Cortex of kidney (tissue), 1 donor: ENCODE data around the gene GPHB5.
"Not testable (repeated sequence)": the region's sequence is repeated elsewhere in the genome, so short reads cannot be mapped to it uniquely, and the experiment has no call there.

Experiments
- DNase-seq: peaks from one replicate; lab custom pipeline; 2025; lab: John Stamatoyannopoulos, UW

Gene GPHB5

GRCh38 chr14:63318835-63319234 lies at the start of gene GPHB5:
Gene GPHB5 (minus strand): TSS chr14:63318935. CDS start chr14:63317849, 1,086 bp downstream.
- DNase-seq: no peak

- DNase-seq: no peak
Observed at GRCh38 chr14:63367742-63368364, 49.1 kb upstream of the GPHB5 start.

- DNase-seq: no peak
Observed at GRCh38 chr14:63362389-63362819, 43.7 kb upstream of the GPHB5 start.

- no peak for DNase-seq
Observed at GRCh38 chr14:63361790-63362189, 43.1 kb upstream of the GPHB5 start.

GRCh38 chr14:63357841-63358240 lies 39.1 kb upstream of the GPHB5 start:
- DNase-seq: no peak

GRCh38 chr14:63345826-63346225 lies 27.1 kb upstream of the GPHB5 start:
- DNase-seq: no peak

GRCh38 chr14:63344336-63344735 lies 25.6 kb upstream of the GPHB5 start:
- DNase-seq: no peak

GRCh38 chr14:63343878-63344277 lies 25.1 kb upstream of the GPHB5 start:
- no peak for DNase-seq

GRCh38 chr14:63342371-63342770 lies 23.6 kb upstream of the GPHB5 start:
- no peak for DNase-seq

- DNase-seq: no peak
Observed at GRCh38 chr14:63328787-63329737, 10.3 kb upstream of the GPHB5 start.

- DNase-seq: no peak
Observed at GRCh38 chr14:63326840-63327239, 8.1 kb upstream of the GPHB5 start.

- DNase-seq: no peak
Observed at GRCh38 chr14:63322897-63323573, 4.3 kb upstream of the GPHB5 start.

- DNase-seq: no peak
Observed at GRCh38 chr14:63322472-63322871, 3.7 kb upstream of the GPHB5 start.

GRCh38 chr14:63308723-63309317 lies 9.9 kb downstream of the GPHB5 start:
- no peak for DNase-seq

GRCh38 chr14:63304429-63304828 lies 14.3 kb downstream of the GPHB5 start:
- DNase-seq: not testable (repeated sequence)

GRCh38 chr14:63301891-63302534 lies 16.7 kb downstream of the GPHB5 start:
- no peak for DNase-seq

- DNase-seq: no peak
Observed at GRCh38 chr14:63300854-63301253, 17.9 kb downstream of the GPHB5 start.

GRCh38 chr14:63299351-63300110 lies 19.2 kb downstream of the GPHB5 start:
- no peak for DNase-seq

- DNase-seq: no peak
Observed at GRCh38 chr14:63297372-63298063, 21.2 kb downstream of the GPHB5 start.

GRCh38 chr14:63296060-63296563 lies 22.6 kb downstream of the GPHB5 start:
- DNase-seq: no peak
